Measurements from ENCODE around the gene ADGRL3.

The ADGRL3 gene

DNA sequence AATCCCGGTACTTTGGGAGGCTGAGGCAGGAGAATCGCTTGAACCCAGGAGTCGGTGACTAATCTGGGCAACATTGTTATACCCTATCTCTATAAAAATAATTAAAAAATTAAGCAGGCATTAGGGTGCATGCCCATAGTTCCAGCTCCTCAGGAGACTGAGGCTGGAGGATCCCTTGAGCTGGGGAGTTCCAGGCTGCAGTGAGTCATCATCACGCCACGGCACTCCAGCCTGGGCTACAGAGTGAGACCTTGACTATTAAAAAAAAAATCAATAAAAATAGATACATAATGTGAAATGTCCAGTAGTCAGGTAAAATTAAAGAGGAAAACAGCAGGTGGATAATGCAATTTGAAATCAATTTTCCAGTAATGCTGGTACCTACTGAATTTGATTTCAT, 14.6 kb downstream of the ADGRL3 start:
- no peak for DNase-seq (ENCODE audit: low read depth)
- TF ChIP-seq, protein P1, sequence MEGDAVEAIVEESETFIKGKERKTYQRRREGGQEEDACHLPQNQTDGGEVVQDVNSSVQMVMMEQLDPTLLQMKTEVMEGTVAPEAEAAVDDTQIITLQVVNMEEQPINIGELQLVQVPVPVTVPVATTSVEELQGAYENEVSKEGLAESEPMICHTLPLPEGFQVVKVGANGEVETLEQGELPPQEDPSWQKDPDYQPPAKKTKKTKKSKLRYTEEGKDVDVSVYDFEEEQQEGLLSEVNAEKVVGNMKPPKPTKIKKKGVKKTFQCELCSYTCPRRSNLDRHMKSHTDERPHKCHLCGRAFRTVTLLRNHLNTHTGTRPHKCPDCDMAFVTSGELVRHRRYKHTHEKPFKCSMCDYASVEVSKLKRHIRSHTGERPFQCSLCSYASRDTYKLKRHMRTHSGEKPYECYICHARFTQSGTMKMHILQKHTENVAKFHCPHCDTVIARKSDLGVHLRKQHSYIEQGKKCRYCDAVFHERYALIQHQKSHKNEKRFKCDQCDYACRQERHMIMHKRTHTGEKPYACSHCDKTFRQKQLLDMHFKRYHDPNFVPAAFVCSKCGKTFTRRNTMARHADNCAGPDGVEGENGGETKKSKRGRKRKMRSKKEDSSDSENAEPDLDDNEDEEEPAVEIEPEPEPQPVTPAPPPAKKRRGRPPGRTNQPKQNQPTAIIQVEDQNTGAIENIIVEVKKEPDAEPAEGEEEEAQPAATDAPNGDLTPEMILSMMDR (IDR thresholded peaks at IDR 0.05; ENCODE audit: insufficient read depth, low read depth, low read length, missing control alignments): no peak

DNA sequence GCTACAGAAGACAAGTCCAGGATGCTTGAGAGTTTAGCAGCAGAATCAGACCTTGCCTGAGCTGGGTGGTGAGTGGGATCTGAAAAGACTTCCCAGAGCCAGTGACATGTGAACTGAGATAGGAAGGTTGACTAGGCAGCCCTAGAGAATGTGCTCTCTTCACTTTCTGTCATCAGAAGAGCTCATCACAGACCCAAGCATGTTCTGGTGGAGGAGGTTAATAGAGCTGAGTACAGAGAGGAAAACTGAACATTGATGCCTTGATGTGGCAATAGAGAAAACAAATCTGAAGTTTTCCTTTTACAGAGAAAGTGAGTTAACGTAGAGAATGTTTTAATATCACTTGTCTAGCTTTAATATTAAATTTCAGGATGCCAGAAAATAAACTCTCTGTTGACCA, 17.1 kb downstream of the ADGRL3 start:
- TF ChIP-seq, protein P1 (IDR thresholded peaks at IDR 0.05; ENCODE audit: insufficient read depth, low read depth, low read length, missing control alignments): no peak
- no peak overlapping the region for H3K4me3 ChIP-seq (ENCODE audit: low read depth, low read length)
- DNase-seq (ENCODE audit: low read depth): no peak

More for the DNA sequence above, 14.6 kb downstream of the ADGRL3 start:
- H3K4me3 ChIP-seq (ENCODE audit: low read depth, low read length): no peak overlapping the region

DNA sequence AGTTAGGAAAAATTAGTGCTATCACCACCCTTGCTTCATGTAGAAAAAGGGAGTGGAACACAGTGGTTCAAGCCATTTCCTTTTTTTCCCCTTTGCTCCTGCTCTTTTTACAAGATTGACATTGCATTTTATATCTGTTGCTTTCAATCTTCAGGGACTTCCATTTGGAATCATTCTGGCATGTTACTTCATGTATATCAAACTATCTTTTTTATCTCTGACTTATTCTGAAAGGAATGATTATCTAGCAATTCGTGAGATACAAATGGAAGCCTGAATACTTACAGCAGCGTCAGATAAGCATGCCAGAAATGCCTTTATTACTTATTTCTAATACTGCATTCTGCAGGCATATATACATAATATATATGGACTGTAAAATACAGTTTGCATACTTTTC, 20.4 kb downstream of the ADGRL3 start:
- TF ChIP-seq, protein P1 (IDR thresholded peaks at IDR 0.05; ENCODE audit: insufficient read depth, low read depth, low read length, missing control alignments): no peak
- DNase-seq (ENCODE audit: low read depth): no peak
- H3K4me3 ChIP-seq (ENCODE audit: low read depth, low read length): no peak overlapping the region

DNA sequence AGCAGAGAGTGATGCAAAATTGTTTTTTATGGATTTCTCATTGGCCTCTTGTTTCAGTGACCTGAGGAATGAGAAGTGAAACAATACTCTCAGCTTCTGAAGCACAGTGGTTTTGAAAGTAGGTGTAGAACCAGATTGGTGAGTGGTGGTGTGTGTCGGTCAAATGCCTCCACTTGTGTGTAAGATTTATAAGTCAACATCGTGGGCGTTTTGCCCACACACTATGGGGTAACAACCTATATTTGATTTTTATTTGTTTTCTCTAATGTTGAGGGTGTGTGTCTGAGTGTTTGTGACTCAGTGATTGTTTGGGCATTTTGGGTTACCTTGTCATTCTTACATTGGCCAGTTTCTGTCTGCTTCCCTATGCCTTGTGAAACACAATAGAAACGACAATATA, 23.3 kb downstream of the ADGRL3 start:
- H3K4me3 ChIP-seq (ENCODE audit: low read depth, low read length): no peak overlapping the region
- TF ChIP-seq, protein P1 (IDR thresholded peaks at IDR 0.05; ENCODE audit: insufficient read depth, low read depth, low read length, missing control alignments): no peak

DNA sequence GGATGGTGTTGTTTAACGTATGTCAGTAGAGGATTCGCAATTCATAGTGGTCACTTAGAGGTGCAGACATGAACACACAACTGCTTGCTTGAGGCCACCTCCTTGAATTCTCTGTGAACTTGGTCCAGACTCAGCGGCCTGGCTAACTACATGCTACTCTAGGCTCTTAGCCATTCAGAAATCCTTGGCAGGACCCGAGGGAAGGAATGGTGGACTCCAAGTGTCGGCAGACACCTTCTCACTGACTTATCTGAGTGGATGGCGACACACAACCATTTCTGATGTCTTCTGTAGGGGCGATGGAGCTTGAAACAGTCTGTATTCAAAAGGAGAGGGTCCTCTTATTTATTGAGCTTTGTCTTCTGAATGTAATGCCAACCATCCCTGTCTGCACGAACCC, 24.4 kb downstream of the ADGRL3 start:
- DNase-seq (ENCODE audit: low read depth): no peak
- H3K4me3 ChIP-seq (ENCODE audit: low read depth, low read length): no peak overlapping the region
- TF ChIP-seq, protein P1 (IDR thresholded peaks at IDR 0.05; ENCODE audit: insufficient read depth, low read depth, low read length, missing control alignments): no peak

More for the DNA sequence above, 23.3 kb downstream of the ADGRL3 start:
- DNase-seq (ENCODE audit: low read depth): no peak

DNA sequence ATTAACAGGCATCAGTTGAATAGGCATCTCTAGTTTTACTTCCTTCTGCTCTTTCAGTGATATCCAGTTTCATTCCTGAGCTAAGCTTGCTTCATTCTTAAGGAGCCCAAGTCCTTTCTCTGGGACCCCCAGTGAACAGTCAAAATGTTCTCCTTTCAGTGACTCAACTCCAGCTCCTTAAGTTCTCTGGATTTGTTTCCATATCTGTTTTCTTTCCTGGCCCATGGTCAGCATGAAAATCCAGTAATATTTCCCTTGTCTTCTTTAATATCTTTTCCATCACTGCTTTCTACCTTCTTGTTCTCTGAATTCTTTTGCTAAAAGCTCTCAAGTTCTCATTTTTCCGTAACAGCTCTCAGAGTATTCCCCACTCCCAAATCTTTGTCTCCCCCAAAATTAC, 25.5 kb downstream of the ADGRL3 start:
- no peak for DNase-seq (ENCODE audit: low read depth)
- no peak overlapping the region for H3K4me3 ChIP-seq (ENCODE audit: low read depth, low read length)
- TF ChIP-seq, protein P1 (IDR thresholded peaks at IDR 0.05; ENCODE audit: insufficient read depth, low read depth, low read length, missing control alignments): no peak

DNA sequence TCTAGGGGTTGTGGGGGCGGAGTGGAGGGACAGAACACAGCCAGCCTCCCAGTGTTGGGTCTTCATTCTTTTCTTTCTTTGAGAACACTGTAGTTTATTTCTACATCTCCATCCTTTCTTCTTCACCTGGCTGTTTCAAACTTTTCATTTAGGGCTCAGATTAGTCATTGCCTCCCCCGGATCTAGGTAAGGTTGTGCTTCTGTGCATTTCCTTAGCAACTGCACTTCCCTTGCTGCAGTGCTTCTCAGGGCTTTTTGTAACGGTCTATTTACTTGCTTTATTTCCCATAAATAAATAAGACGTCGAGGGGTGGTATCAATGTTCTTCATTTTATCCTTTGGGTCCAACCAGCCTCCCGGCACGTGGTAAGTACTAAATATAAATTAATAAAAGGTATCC, 31.3 kb downstream of the ADGRL3 start:
- H3K4me3 ChIP-seq (ENCODE audit: low read depth, low read length): no peak overlapping the region
- no peak for DNase-seq (ENCODE audit: low read depth)
- TF ChIP-seq, protein P1 (IDR thresholded peaks at IDR 0.05; ENCODE audit: insufficient read depth, low read depth, low read length, missing control alignments): no peak
